Measurements from ENCODE around the gene IFNL4. TPM values are rescaled to one million over a fixed set of nuclear protein-coding genes. Genes with fewer than 3 reads are reported as not detected.
"Not testable (repeated sequence)": the region's sequence is repeated elsewhere in the genome, so short reads cannot be mapped to it uniquely, and the experiment has no call there.

Gene IFNL4
- total and polyA plus RNA-seq, 2 of the 4 experiments (the other 2 are of a cell fraction): not detected

DNA sequence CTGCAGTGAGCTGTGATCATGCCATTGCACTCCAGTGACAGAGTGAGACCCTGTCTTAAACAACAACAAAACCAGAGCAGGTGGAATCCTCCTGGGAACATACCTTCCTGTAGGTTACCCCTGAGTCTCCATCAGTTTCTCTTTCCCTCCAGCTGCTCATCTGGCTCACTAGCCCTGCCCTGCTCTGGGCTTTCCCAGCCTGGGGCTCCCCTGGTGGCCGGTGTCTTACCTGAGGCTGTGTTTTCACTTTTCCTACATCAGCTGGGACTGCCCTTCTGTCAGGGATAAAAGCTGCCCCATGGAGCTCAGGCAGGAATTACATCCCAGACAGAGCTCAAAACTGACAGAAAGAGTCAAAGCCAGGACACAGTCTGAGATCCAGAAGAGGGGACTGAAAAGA, 19.4 kb upstream of the IFNL4 start, which contains the start of gene IFNL2:
TSS of gene IFNL2 (plus strand) at position 312 of the 400 bp plus-strand sequence. CDS start 173 bp downstream, outside the sequence.
- H3K18ac ChIP-seq (ENCODE audit: low read depth, low read length); BruUV-seq (replicated peaks); H3K4ac ChIP-seq (ENCODE audit: low read depth, low read length); H4K20me1 ChIP-seq (ENCODE audit: insufficient read depth, low read length); in situ Hi-C loops (cut with MboI; ENCODE audit: low sequenced_read_pairs); H3K4me1 ChIP-seq (ENCODE audit: control insufficient read depth, insufficient read depth, low read length); H2BK5ac ChIP-seq (ENCODE audit: low read depth, low read length, poor library complexity, severe bottlenecking); H3K9me3 ChIP-seq (ENCODE audit: control insufficient read depth, insufficient read depth, low read length); H3K27ac ChIP-seq (ENCODE audit: insufficient read depth, low read length); POLR2A ChIA-PET (ENCODE audit: unreplicated experiment); ATAC-seq (ENCODE audit: low read depth); intact Hi-C loops (cut with micrococcal nuclease); H3K4me3 ChIP-seq (ENCODE audit: insufficient read depth, low read depth, low read length); dilution Hi-C loops (cut with HindIII; ENCODE audit: low sequenced_read_pairs, unreplicated experiment); H2AK5ac ChIP-seq (ENCODE audit: low read depth, low read length); H3K36me3 ChIP-seq (ENCODE audit: control insufficient read depth, insufficient read depth, low read length); H4K91ac ChIP-seq (ENCODE audit: insufficient read depth, low read depth, low read length); H2AFZ ChIP-seq (replicated peaks; ENCODE audit: low read length, poor library complexity); H3K23ac ChIP-seq (ENCODE audit: low read depth, low read length); DNase-seq; H3K14ac ChIP-seq (replicated peaks; ENCODE audit: low read depth, low read length); H4K5ac ChIP-seq (ENCODE audit: low read depth, low read length); H2BK120ac ChIP-seq (ENCODE audit: low read depth, low read length); H3K9ac ChIP-seq (ENCODE audit: low read depth, low read length); H3K79me1 ChIP-seq (ENCODE audit: low read depth in 1 of 2, low read length in 2 of 2); H2BK15ac ChIP-seq (ENCODE audit: low read depth, low read length); H4K8ac ChIP-seq (ENCODE audit: low read depth in 2 of 2, low read length in 2 of 2); H3K4me2 ChIP-seq (ENCODE audit: low read depth, low read length); H2AK9ac ChIP-seq (replicated peaks; ENCODE audit: low read depth, low read length, poor library complexity); H3K56ac ChIP-seq (ENCODE audit: extremely low read depth, insufficient read depth, low read length); H2BK20ac ChIP-seq (ENCODE audit: low read depth, low read length); H3K9me1 ChIP-seq (ENCODE audit: insufficient read depth, low read length): not testable (repeated sequence)
- H3K27me3 ChIP-seq (ENCODE audit: control insufficient read depth, insufficient read depth, low read length): peaks cover 31% of the 10 kb centered on the region
- WGBS, 2 experiments (ENCODE audit: extremely low coverage in 2 of 2, insufficient read length in 1 of 2): no CpG with 5 or more reads among the region's 1 CpG
- CTCF ChIA-PET: interaction anchor here (0.6 kb wide), 1 partner anchor 292 kb away, joined by 3 read pairs; no protein-coding TSS in a partner anchor

Data from IMR-90 (cell line).